ENCODE results near the gene PADI6. TPM values are rescaled to one million over a fixed set of nuclear protein-coding genes. Genes with fewer than 3 reads are reported as not detected.

The PADI6 gene
- total and polyA plus RNA-seq, 2 of the 8 experiments (the other 6 are each of a cell fraction or from before 2014, with no cell fraction given): not detected

DNA sequence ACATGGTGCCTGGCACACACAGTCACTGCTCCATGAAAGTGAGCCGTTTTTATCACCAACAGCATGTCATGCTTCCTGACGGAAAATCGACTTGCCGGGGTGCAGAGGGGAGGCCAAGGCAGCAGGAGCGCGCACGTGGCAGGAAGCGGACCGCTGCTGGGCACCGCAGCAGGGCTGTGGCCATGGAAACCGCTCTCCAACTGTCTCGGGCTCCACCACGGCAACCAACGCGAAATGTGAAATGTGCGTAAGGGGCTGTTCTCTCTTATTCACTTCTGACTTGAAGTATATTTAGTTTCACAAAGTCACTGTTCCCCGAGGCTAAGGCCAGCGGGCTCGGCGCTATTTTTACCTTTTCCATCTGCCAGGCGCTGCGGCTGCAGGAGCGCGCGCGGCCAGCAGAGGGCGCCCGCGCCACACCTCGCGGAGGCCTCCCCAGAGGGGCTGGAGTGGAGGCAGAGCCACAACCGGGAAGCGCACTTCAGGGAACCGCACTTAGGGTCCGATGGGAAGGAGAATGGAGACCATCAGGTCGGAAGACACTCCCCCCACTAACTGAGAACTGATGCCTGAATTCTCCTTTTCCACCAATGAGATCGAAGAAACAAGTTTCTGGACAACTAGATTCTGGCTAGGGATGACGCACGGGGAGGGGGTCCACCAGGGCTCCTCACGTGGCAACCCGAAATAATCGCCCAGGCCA is 47.8 kb downstream of the PADI6 start:
- H2AK5ac ChIP-seq (ENCODE audit: low read depth, low read length): no peak overlapping the region
- H2BK5ac ChIP-seq (ENCODE audit: low read depth, low read length): no peak overlapping the region
- H2BK12ac ChIP-seq (ENCODE audit: low read depth, low read length): no peak overlapping the region; the same call in 1 of the 2 replicates
- no peak overlapping the region for H3K56ac ChIP-seq (replicated peaks; ENCODE audit: insufficient read length, low read depth, low read length)
- peak overlapping the region; percentile 32 for H4K5ac ChIP-seq (ENCODE audit: insufficient read length, low read depth, low read length)
- H4K20me1 ChIP-seq (replicated peaks in 1 of 2; ENCODE audit: control insufficient read depth in 1 of 2, insufficient read depth in 2 of 2, low read length in 2 of 2): peaks cover 21 to 41% of the 10 kb centered on the region in 2 experiments
- no peak overlapping the region for H2BK20ac ChIP-seq (ENCODE audit: low read length)
- CTCF ChIA-PET (ENCODE audit: partially characterized antibody): interaction anchor here (0.6 to 1.5 kb wide), 13 partner anchors 12 to 430 kb away, joined by 3 to 8 read pairs (median 3); partner anchors contain the start of gene RCC2
- no peak overlapping the region; a peak in 1 of 7 replicates for H3K9ac ChIP-seq (replicated peaks in 1 of 4; ENCODE audit: extremely low read depth in 1 of 4, low read depth in 3 of 4, low read length in 3 of 4)
- H4K8ac ChIP-seq (ENCODE audit: extremely low read depth, insufficient read depth, low read length): no peak overlapping the region
- H3K27ac ChIP-seq (ENCODE audit: low read depth, low read length): peak overlapping the region; percentile 5; the same call in 1 of the 2 replicates
- H4K91ac ChIP-seq (replicated peaks; ENCODE audit: insufficient read length, low read length): no peak overlapping the region
- H3K27me3 ChIP-seq (replicated peaks in 1 of 4; ENCODE audit: control insufficient read depth in 3 of 4, extremely low read depth in 1 of 4, insufficient read depth in 3 of 4, low read length in 3 of 4): no peaks in the 10 kb centered on the region
- 56% methylated on average over 41 of the region's 42 CpGs; no CpG with 5 or more reads in 1 of the 2 experiments for WGBS, 2 experiments (ENCODE audit: extremely low coverage in 1 of 2, insufficient coverage in 1 of 2, insufficient read length in 1 of 2, insufficient replicate concordance in 2 of 2, low coverage in 1 of 2, low lambda C conversion rate in 2 of 2, missing lambda C conversion rate in 1 of 2)
- FAIRE-seq: peak; percentile 94
- H2AFZ ChIP-seq (ENCODE audit: low read length): no peak overlapping the region
- H3K14ac ChIP-seq (ENCODE audit: insufficient read length): no peak overlapping the region
- POLR2A ChIA-PET (ENCODE audit: partially characterized antibody): interaction anchor here (0.8 to 9.0 kb wide), 4 partner anchors 9 to 17 kb away, joined by 3 to 146 read pairs (median 4); partner anchors contain the start of gene RCC2
- no peak overlapping the region for H3K4me2 ChIP-seq (ENCODE audit: insufficient read depth in 1 of 2, low read depth in 2 of 2, low read length in 2 of 2)
- peaks cover 59 to 88% (median 78%) of the 10 kb centered on the region in 4 experiments for H3K36me3 ChIP-seq (ENCODE audit: control insufficient read depth in 2 of 4, insufficient read depth in 4 of 4, low read length in 3 of 4)
- H3K4me1 ChIP-seq (replicated peaks in 1 of 4; ENCODE audit: control insufficient read depth in 3 of 4, insufficient read depth in 4 of 4, low read length in 3 of 4): no peaks in the 10 kb centered on the region; a peak in 1 of 7 replicates
- no peaks in the 10 kb centered on the region for H3K9me3 ChIP-seq (ENCODE audit: insufficient read depth in 2 of 2, low read depth in 1 of 2, low read length in 1 of 2)
- no peak overlapping the region for H3K23ac ChIP-seq (ENCODE audit: insufficient read length)
- H3K18ac ChIP-seq (ENCODE audit: extremely low read depth, low read length): peak overlapping the region; percentile 1; the same call in 1 of the 2 replicates
- DNase-seq (ENCODE audit: low read depth in 1 of 2, low spot score in 2 of 2): peak; percentile 67 to 95
- H2BK15ac ChIP-seq (ENCODE audit: low read length): no peak overlapping the region
- H3K23me2 ChIP-seq (ENCODE audit: low read depth, low read length): no peaks in the 10 kb centered on the region
- H3K79me2 ChIP-seq (ENCODE audit: control insufficient read depth in 1 of 2, insufficient read depth in 2 of 2, low read length in 2 of 2): peaks cover 0 to 60% of the 10 kb centered on the region in 2 experiments; a peak in 2 of 4 replicates
- no peak overlapping the region for H3K4ac ChIP-seq (replicated peaks; ENCODE audit: insufficient read length, low read depth, low read length)
- H3K4me3 ChIP-seq (ENCODE audit: extremely low read depth in 1 of 4, insufficient read depth in 2 of 4, low read depth in 3 of 4, low read length in 4 of 4): no peak overlapping the region
- H3K79me1 ChIP-seq (ENCODE audit: low read depth, low read length): peaks cover 14% of the 10 kb centered on the region
- no peak overlapping the region for H2BK120ac ChIP-seq (replicated peaks; ENCODE audit: low read depth, low read length)
- TF ChIP-seq GTF2F1 (IDR thresholded peaks at IDR 0.05; ENCODE audit: borderline replicate concordance, low read depth, low read length) (peak; percentile 13; the same call in 1 of the 2 replicates), CHD1 (IDR thresholded peaks at IDR 0.05; ENCODE audit: low read depth, low read length) (no peak), RFX5 (IDR thresholded peaks at IDR 0.05; ENCODE audit: borderline replicate concordance, low read depth, low read length) (no peak), POU5F1 (IDR thresholded peaks at IDR 0.05; ENCODE audit: low read depth, low read length) (no peak), SIRT6 (IDR thresholded peaks at IDR 0.05; ENCODE audit: low read length) (no peak), SP2 (IDR thresholded peaks at IDR 0.05; ENCODE audit: low read length) (no peak), FOSL1 (IDR thresholded peaks at IDR 0.05; ENCODE audit: insufficient read depth, low read depth, low read length) (no peak), EP300 (IDR thresholded peaks at IDR 0.05; ENCODE audit: borderline replicate concordance in 1 of 2, low read depth in 2 of 2, low read length in 2 of 2) (peak in 1 of 2 experiments; percentile 25; a peak in 1 of 3 replicates), SRF (IDR thresholded peaks at IDR 0.05; ENCODE audit: low read depth, low read length) (no peak), SP1 (IDR thresholded peaks at IDR 0.05; ENCODE audit: low read depth, low read length) (no peak), KDM4A (IDR thresholded peaks at IDR 0.05; ENCODE audit: low read depth, low read length, severe bottlenecking) (no peak)
- TF ChIP-seq, protein P1, sequence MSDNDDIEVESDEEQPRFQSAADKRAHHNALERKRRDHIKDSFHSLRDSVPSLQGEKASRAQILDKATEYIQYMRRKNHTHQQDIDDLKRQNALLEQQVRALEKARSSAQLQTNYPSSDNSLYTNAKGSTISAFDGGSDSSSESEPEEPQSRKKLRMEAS (IDR thresholded peaks at IDR 0.05): peak; percentile 48; the same call in 1 of the 2 replicates
